Ascending aorta (tissue), 2 donors: Measurements from ENCODE around the gene ARV1. TPM values are rescaled to one million over a fixed set of nuclear protein-coding genes. Genes with fewer than 3 reads are reported as not detected.
"Not testable (repeated sequence)": the region's sequence is repeated elsewhere in the genome, so short reads cannot be mapped to it uniquely, and the experiment has no call there.

Experiments
- DNase-seq, 2 donors: peaks; one replicate each; pipeline ENCODE4 v3.0.0-alpha.2; 2019; ENCODE audit warnings: low spot score in 2 of 2
- H3K27ac ChIP-seq, 2 donors: fragments of 200-600 bp; sonication (generic); one replicate each; pipeline ENCODE4 v1.5.1; 2016 to 2017; ENCODE audit warnings: mild to moderate bottlenecking in 1 of 2
- H3K27me3 ChIP-seq: fragments of 200-600 bp; sonication (generic); one replicate; pipeline ENCODE4 v1.5.1; 2017
- H3K36me3 ChIP-seq, 2 donors: fragments of 200-600 bp; sonication (generic); one replicate each; pipeline ENCODE4 v1.5.1; 2016
- H3K4me1 ChIP-seq, 2 donors: fragments of 200-600 bp; sonication (generic); one replicate each; pipeline ENCODE4 v1.5.1; 2016 to 2017; ENCODE audit warnings: mild to moderate bottlenecking in 1 of 2
- H3K4me3 ChIP-seq, 2 donors: fragments of 200-600 bp; sonication (generic); one replicate each; pipeline ENCODE4 v1.5.1; 2016 to 2017; ENCODE audit warnings: mild to moderate bottlenecking in 1 of 2
- H3K9me3 ChIP-seq, 2 donors: fragments of 200-600 bp; sonication (generic); one replicate each; pipeline ENCODE4 v1.5.1; 2016
- CTCF ChIP-seq, 3 experiments: fragments of 200-600 bp in 2 of 3; fragments of 450-650 bp in 1 of 3; sonication (generic) in 2 of 3; IDR thresholded peaks; one replicate each; pipeline ENCODE4 v1.5.1; 2016 to 2019; ENCODE audit warnings: antibody characterized with exemption in 3 of 3, mild to moderate bottlenecking in 1 of 3, moderate library complexity in 1 of 3
- intact Hi-C: fragments of 100-400 bp; cut with DNase I; formaldehyde crosslinking; loops from one replicate; pipeline ENCODE4 v1.15.1; 2023
- total RNA-seq: library from RNA; depleted of rRNA; stranded (reverse); fragments of >200 nt; gene quantifications from one replicate; pipeline ENCODE4 v1.1.0, GENCODE V29; 2016

ARV1 gene
- total RNA-seq, 1 donor from 2014 or later = 9.7 TPM

- intact Hi-C loops = no loop called here
- Histone ChIP-seq H3K4me3 (no peak overlapping the region), H3K27me3 (no peaks in the 10 kb centered on the region), H3K27ac (no peak overlapping the region), H3K36me3 (no peaks in the 10 kb centered on the region), H3K4me1 (no peaks in the 10 kb centered on the region), H3K9me3 (no peaks in the 10 kb centered on the region)
- no peak for DNase-seq
- TF ChIP-seq CTCF (IDR thresholded peaks at IDR 0.05) = no peak
Observed at GRCh38 chr1:231020139-231020601, 41.3 kb downstream of the ARV1 start.

- Histone ChIP-seq H3K4me3 (no peak overlapping the region), H3K9me3 (no peaks in the 10 kb centered on the region), H3K27me3 (no peaks in the 10 kb centered on the region), H3K27ac (no peak overlapping the region), H3K4me1 (no peaks in the 10 kb centered on the region), H3K36me3 (no peaks in the 10 kb centered on the region)
- TF ChIP-seq CTCF (IDR thresholded peaks at IDR 0.05) = no peak
- DNase-seq = no peak
- intact Hi-C loops = no loop called here
Observed at GRCh38 chr1:231020816-231021215, 41.9 kb downstream of the ARV1 start.

- no peaks in the 10 kb centered on the region for H3K9me3 ChIP-seq
- intact Hi-C loops = no loop called here
- H3K4me1 ChIP-seq = no peaks in the 10 kb centered on the region
- H3K27ac ChIP-seq = no peak overlapping the region
- H3K36me3 ChIP-seq = no peaks in the 10 kb centered on the region
- TF ChIP-seq CTCF (IDR thresholded peaks at IDR 0.05) = no peak
- no peak overlapping the region for H3K4me3 ChIP-seq
- DNase-seq = no peak
- no peaks in the 10 kb centered on the region for H3K27me3 ChIP-seq
Observed at GRCh38 chr1:231021540-231022031, 42.7 kb downstream of the ARV1 start.

GRCh38 chr1:231022543-231022942 lies 43.6 kb downstream of the ARV1 start:
- intact Hi-C loops, H3K27me3 ChIP-seq, H3K27ac ChIP-seq, DNase-seq, H3K9me3 ChIP-seq, H3K4me3 ChIP-seq, H3K36me3 ChIP-seq, H3K4me1 ChIP-seq: not testable (repeated sequence)

GRCh38 chr1:231023150-231023549 lies 44.3 kb downstream of the ARV1 start:
- Histone ChIP-seq H3K27me3 (no peaks in the 10 kb centered on the region), H3K27ac (no peak overlapping the region), H3K4me1 (no peaks in the 10 kb centered on the region), H3K36me3 (no peaks in the 10 kb centered on the region), H3K9me3 (no peaks in the 10 kb centered on the region), H3K4me3 (no peak overlapping the region)
- no peak for DNase-seq
- intact Hi-C loops = no loop called here
- TF ChIP-seq CTCF (IDR thresholded peaks at IDR 0.05) = no peak

- no peak for TF ChIP-seq CTCF (IDR thresholded peaks at IDR 0.05)
- no peak for DNase-seq
- Histone ChIP-seq H3K36me3 (no peaks in the 10 kb centered on the region), H3K4me1 (no peaks in the 10 kb centered on the region), H3K27ac (no peak overlapping the region), H3K27me3 (no peaks in the 10 kb centered on the region), H3K4me3 (no peak overlapping the region), H3K9me3 (no peaks in the 10 kb centered on the region)
- intact Hi-C loops = no loop called here
Observed at GRCh38 chr1:231026576-231026975, 47.7 kb downstream of the ARV1 start.
